ENCODE results near the gene SLC29A4.
A peak's percentile ranks its signal among the peaks of the same experiment; 100 is the strongest.
"Not testable (repeated sequence)": the region's sequence is repeated elsewhere in the genome, so short reads cannot be mapped to it uniquely, and the experiment has no call there.

SLC29A4 gene

GRCh38 chr7:5282543-5283316 lies at the start of gene SLC29A4:
Gene SLC29A4 (plus strand): TSS chr7:5282943. CDS start chr7:5287817, 4,874 bp downstream.
- DNase-seq (ENCODE audit: low spot score): peak; percentile 23

- DNase-seq (ENCODE audit: low spot score): no peak
Observed at GRCh38 chr7:5234852-5235831, 47.6 kb upstream of the SLC29A4 start.

- DNase-seq (ENCODE audit: low spot score): no peak
Observed at GRCh38 chr7:5237286-5237685, 45.5 kb upstream of the SLC29A4 start.

- DNase-seq (ENCODE audit: low spot score): no peak
Observed at GRCh38 chr7:5238500-5238899, 44.2 kb upstream of the SLC29A4 start.

- no peak for DNase-seq (ENCODE audit: low spot score)
Observed at GRCh38 chr7:5243261-5243660, 39.5 kb upstream of the SLC29A4 start.

- no peak for DNase-seq (ENCODE audit: low spot score)
Observed at GRCh38 chr7:5248201-5248885, 34.4 kb upstream of the SLC29A4 start.

GRCh38 chr7:5250787-5251186 lies 32.0 kb upstream of the SLC29A4 start:
- DNase-seq (ENCODE audit: low spot score): not testable (repeated sequence)

GRCh38 chr7:5253529-5253928 lies 29.2 kb upstream of the SLC29A4 start:
- DNase-seq (ENCODE audit: low spot score): not testable (repeated sequence)

GRCh38 chr7:5254371-5254770 lies 28.4 kb upstream of the SLC29A4 start:
- DNase-seq (ENCODE audit: low spot score): not testable (repeated sequence)

- no peak for DNase-seq (ENCODE audit: low spot score)
Observed at GRCh38 chr7:5255832-5256231, 26.9 kb upstream of the SLC29A4 start.

GRCh38 chr7:5260530-5261068 lies 22.1 kb upstream of the SLC29A4 start:
- DNase-seq (ENCODE audit: low spot score): not testable (repeated sequence)

GRCh38 chr7:5263066-5263465 lies 19.7 kb upstream of the SLC29A4 start:
- DNase-seq (ENCODE audit: low spot score): not testable (repeated sequence)

- no peak for DNase-seq (ENCODE audit: low spot score)
Observed at GRCh38 chr7:5265320-5266190, 17.2 kb upstream of the SLC29A4 start.

- DNase-seq (ENCODE audit: low spot score): no peak
Observed at GRCh38 chr7:5266191-5267028, 16.3 kb upstream of the SLC29A4 start.

GRCh38 chr7:5267829-5268228 lies 14.9 kb upstream of the SLC29A4 start:
- not testable (repeated sequence) for DNase-seq (ENCODE audit: low spot score)

- DNase-seq (ENCODE audit: low spot score): not testable (repeated sequence)
Observed at GRCh38 chr7:5269992-5270657, 12.6 kb upstream of the SLC29A4 start.

GRCh38 chr7:5270788-5271187 lies 12.0 kb upstream of the SLC29A4 start:
- no peak for DNase-seq (ENCODE audit: low spot score)

- not testable (repeated sequence) for DNase-seq (ENCODE audit: low spot score)
Observed at GRCh38 chr7:5273831-5274405, 8.8 kb upstream of the SLC29A4 start.

- DNase-seq (ENCODE audit: low spot score): no peak
Observed at GRCh38 chr7:5274441-5274840, 8.3 kb upstream of the SLC29A4 start.
